Thyroid gland (tissue), 4 donors: ENCODE measurements around the gene CEP170.

Source experiments
- CTCF ChIP-seq, 6 experiments: fragments of 200-600 bp in 3 of 6; fragments of 450-650 bp in 3 of 6; sonication (generic) in 3 of 6; IDR thresholded peaks; one replicate each; pipeline ENCODE4 v1.5.1; 2016 to 2019; ENCODE audit warnings: antibody characterized with exemption in 6 of 6, mild to moderate bottlenecking in 2 of 6, inconsistent platforms in 1 of 6, moderate library complexity in 1 of 6
- POLR2A ChIP-seq, 2 donors: fragments of 450-650 bp; IDR thresholded peaks; one replicate each; pipeline ENCODE4 v1.6.1; 2017; ENCODE audit warnings: antibody characterized with exemption in 2 of 2, mild to moderate bottlenecking in 2 of 2, moderate library complexity in 1 of 2

DNA sequence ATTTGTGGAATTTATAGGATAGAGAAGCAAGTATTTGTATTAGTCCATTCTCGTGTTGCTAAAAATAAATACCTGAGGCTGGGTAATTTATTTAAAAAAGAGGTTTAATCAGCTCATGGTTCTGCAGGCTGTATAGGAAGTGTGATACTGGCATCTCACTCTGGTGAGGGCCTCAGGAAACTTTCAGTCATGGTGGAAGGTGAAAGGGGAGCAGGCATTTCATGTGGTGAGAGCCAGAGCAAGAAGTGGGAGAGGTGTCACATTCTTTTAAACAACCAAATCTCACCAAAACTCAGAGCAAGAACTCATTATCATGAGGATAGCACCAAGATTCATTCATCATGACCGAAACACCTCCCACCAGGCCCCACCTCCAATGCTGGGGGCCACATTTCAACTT is 18.9 kb upstream of the CEP170 start:
- TF ChIP-seq CTCF (IDR thresholded peaks at IDR 0.05) (no peak), POLR2A (IDR thresholded peaks at IDR 0.05) (no peak)
